ENCODE results near the gene MID1. TPM values are rescaled to one million over a fixed set of nuclear protein-coding genes. Genes with fewer than 3 reads are reported as not detected.
A peak's percentile ranks its signal among the peaks of the same experiment; 100 is the strongest.

The MID1 gene
- total RNA-seq, 1 donor from 2014 or later: 9.4 TPM

GRCh38 chrX:10582215-10582733 is 38.1 kb downstream of the MID1 start:
- Histone ChIP-seq H3K27ac (replicated peaks) (no peak overlapping the region), H3K36me3 (no peaks in the 10 kb centered on the region), H3K27me3 (ENCODE audit: low read depth) (no peaks in the 10 kb centered on the region), H3K9me3 (replicated peaks) (peaks cover 11% of the 10 kb centered on the region), H3K4me1 (peaks cover 18% of the 10 kb centered on the region), H3K4me3 (no peak overlapping the region)
- no peak for TF ChIP-seq CTCF (IDR thresholded peaks at IDR 0.05; ENCODE audit: borderline replicate concordance)
- no peak for DNase-seq
- intact Hi-C loops (cut with micrococcal nuclease): no loop called here

GRCh38 chrX:10579112-10580011 is 41.0 kb downstream of the MID1 start:
- DNase-seq: no peak
- Histone ChIP-seq H3K27me3 (ENCODE audit: low read depth) (no peaks in the 10 kb centered on the region), H3K9me3 (replicated peaks) (peaks cover 1% of the 10 kb centered on the region), H3K4me3 (peak overlapping the region; percentile 14), H3K36me3 (no peaks in the 10 kb centered on the region), H3K27ac (replicated peaks) (peak overlapping the region; percentile 57), H3K4me1 (peaks cover 21% of the 10 kb centered on the region)
- intact Hi-C loops (cut with micrococcal nuclease): no loop called here
- TF ChIP-seq CTCF (IDR thresholded peaks at IDR 0.05; ENCODE audit: borderline replicate concordance): no peak

GRCh38 chrX:10578527-10578926 is 41.9 kb downstream of the MID1 start:
- intact Hi-C loops (cut with micrococcal nuclease): no loop called here
- no peak overlapping the region for H3K4me3 ChIP-seq
- H3K36me3 ChIP-seq: no peaks in the 10 kb centered on the region
- no peak for TF ChIP-seq CTCF (IDR thresholded peaks at IDR 0.05; ENCODE audit: borderline replicate concordance)
- no peaks in the 10 kb centered on the region for H3K27me3 ChIP-seq (ENCODE audit: low read depth)
- peaks cover 21% of the 10 kb centered on the region for H3K4me1 ChIP-seq
- peak overlapping the region; percentile 57 for H3K27ac ChIP-seq (replicated peaks)
- DNase-seq: no peak
- H3K9me3 ChIP-seq (replicated peaks): peaks cover 4% of the 10 kb centered on the region

- DNase-seq: no peak
- Histone ChIP-seq H3K4me3 (no peak overlapping the region), H3K27ac (replicated peaks) (peak overlapping the region; percentile 57), H3K27me3 (ENCODE audit: low read depth) (no peaks in the 10 kb centered on the region), H3K9me3 (replicated peaks) (peaks cover 4% of the 10 kb centered on the region), H3K36me3 (no peaks in the 10 kb centered on the region), H3K4me1 (peaks cover 21% of the 10 kb centered on the region)
- intact Hi-C loops (cut with micrococcal nuclease): no loop called here
- TF ChIP-seq CTCF (IDR thresholded peaks at IDR 0.05; ENCODE audit: borderline replicate concordance): no peak
These were observed 42.5 kb downstream of the MID1 start for GRCh38 chrX:10577853-10578252.

- no peak for DNase-seq
- Histone ChIP-seq H3K4me1 (peaks cover 21% of the 10 kb centered on the region), H3K9me3 (replicated peaks) (peaks cover 4% of the 10 kb centered on the region), H3K27ac (replicated peaks) (peak overlapping the region; percentile 75), H3K27me3 (ENCODE audit: low read depth) (no peaks in the 10 kb centered on the region), H3K36me3 (no peaks in the 10 kb centered on the region), H3K4me3 (peak overlapping the region; percentile 54)
- intact Hi-C loops (cut with micrococcal nuclease): no loop called here
- TF ChIP-seq CTCF (IDR thresholded peaks at IDR 0.05; ENCODE audit: borderline replicate concordance): no peak
These were observed 43.5 kb downstream of the MID1 start for GRCh38 chrX:10576777-10577447.

Measured in left ventricle myocardium inferior (tissue), 1 donor.